ENCODE data around the gene FGFR2. TPM values are rescaled to one million over a fixed set of nuclear protein-coding genes. Genes with fewer than 3 reads are reported as not detected.

FGFR2 gene
- total RNA-seq, 4 donors from 2014 or later, result 105 to 222 (median 155) TPM

DNA sequence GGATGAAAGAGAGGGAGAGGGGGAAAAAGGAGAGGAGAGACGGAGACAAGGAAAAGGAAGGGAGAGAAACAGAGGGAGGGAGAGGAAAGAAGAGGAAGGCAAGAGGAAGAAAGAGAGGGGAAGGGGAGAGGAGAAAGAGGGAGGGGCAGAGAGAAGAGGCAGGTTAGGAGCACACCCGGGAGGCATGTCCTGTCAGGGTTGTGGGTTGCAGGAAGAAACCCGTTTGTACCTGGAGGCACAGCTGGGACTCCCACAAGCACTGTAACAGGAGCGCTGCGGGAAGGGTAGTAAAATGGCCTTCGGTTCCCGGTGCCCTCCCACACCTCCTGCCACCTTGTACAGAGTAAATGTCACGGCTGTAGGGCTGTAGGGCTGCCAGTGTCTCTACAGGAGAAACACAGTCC is 24.7 kb downstream of the FGFR2 start:
- Histone ChIP-seq H3K27me3 (no peaks in the 10 kb centered on the region), H3K36me3 (no peaks in the 10 kb centered on the region), H3K9me3 (no peaks in the 10 kb centered on the region), H3K27ac (peak overlapping the region; percentile 7), H3K4me3 (no peak overlapping the region), H3K4me1 (peaks cover 49% of the 10 kb centered on the region)
- no peak for DNase-seq (ENCODE audit: low spot score in 2 of 2)
- WGBS, result 56% methylated on average over 8 of the region's 8 CpGs
- TF ChIP-seq EP300 (IDR thresholded peaks at IDR 0.05) (no peak), POLR2A (IDR thresholded peaks at IDR 0.05) (no peak), POLR2AphosphoS5 (IDR thresholded peaks at IDR 0.05) (no peak)
- TF ChIP-seq, protein P1, sequence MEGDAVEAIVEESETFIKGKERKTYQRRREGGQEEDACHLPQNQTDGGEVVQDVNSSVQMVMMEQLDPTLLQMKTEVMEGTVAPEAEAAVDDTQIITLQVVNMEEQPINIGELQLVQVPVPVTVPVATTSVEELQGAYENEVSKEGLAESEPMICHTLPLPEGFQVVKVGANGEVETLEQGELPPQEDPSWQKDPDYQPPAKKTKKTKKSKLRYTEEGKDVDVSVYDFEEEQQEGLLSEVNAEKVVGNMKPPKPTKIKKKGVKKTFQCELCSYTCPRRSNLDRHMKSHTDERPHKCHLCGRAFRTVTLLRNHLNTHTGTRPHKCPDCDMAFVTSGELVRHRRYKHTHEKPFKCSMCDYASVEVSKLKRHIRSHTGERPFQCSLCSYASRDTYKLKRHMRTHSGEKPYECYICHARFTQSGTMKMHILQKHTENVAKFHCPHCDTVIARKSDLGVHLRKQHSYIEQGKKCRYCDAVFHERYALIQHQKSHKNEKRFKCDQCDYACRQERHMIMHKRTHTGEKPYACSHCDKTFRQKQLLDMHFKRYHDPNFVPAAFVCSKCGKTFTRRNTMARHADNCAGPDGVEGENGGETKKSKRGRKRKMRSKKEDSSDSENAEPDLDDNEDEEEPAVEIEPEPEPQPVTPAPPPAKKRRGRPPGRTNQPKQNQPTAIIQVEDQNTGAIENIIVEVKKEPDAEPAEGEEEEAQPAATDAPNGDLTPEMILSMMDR (IDR thresholded peaks at IDR 0.05), result no peak

DNA sequence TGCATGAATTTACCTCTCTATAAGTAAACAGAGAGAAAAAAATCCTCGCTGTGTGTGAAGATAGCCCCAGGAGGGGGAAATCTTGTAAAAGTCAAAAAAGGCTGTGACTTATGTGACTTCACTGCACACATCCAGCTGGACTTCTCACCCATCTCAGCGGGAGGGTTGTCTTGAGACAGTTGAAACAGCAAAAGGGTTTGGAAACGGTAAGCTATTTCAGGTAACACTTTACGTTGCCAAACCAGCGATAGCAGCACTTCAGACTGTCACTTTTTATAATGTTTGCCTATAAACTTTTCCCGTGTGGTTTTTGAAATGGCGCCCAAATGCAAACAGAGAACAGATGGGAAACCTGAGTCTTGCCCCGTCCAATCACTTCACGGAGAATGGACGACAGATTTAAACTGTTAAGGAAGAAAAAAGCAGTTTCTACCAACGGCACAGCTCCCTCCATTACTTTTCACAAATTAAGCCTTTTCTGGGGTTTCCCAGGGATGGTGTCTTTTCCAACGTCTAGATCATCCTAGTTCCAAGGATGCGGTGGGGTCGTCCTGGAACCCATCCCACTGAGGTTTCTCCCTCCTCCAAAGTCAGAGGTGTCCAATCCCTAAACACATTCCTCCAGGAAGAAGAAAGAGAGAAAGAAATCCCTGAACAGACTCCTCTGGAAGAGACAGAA is 25.2 kb downstream of the FGFR2 start:
- no peak overlapping the region for H3K4me3 ChIP-seq
- WGBS, result 36% methylated on average over 14 of the region's 14 CpGs

DNA sequence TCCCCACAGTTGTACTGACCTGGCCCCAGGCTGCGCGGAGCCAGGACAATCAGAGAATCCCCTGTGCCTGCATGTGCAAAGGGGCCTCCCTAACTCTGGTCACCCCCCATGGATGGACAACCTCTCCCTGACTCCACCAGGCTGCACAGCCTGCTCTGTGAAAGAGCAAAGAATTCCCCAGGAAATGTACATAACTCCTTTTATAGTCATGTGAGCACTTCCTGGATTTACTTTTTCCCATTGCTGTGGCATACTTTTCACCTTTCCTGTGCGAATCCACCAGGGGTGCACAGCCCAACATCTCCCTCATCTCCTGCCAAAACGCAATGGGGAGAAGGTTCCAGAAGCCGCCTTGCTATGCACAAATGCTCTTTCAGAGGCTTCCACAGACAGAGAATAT is 27.9 kb downstream of the FGFR2 start:
- no peak for DNase-seq (ENCODE audit: low spot score in 2 of 2)
- TF ChIP-seq POLR2A (IDR thresholded peaks at IDR 0.05) (no peak), EP300 (IDR thresholded peaks at IDR 0.05) (no peak), POLR2AphosphoS5 (IDR thresholded peaks at IDR 0.05) (no peak)
- TF ChIP-seq, protein P1 (IDR thresholded peaks at IDR 0.05), result no peak
- Histone ChIP-seq H3K27ac (no peak overlapping the region), H3K4me3 (no peak overlapping the region), H3K4me1 (peaks cover 29% of the 10 kb centered on the region), H3K27me3 (no peaks in the 10 kb centered on the region), H3K9me3 (no peaks in the 10 kb centered on the region), H3K36me3 (no peaks in the 10 kb centered on the region)
- 77% methylated on average over 5 of the region's 5 CpGs for WGBS

More for the DNA sequence above, 25.2 kb downstream of the FGFR2 start:
- Histone ChIP-seq H3K27ac (peak overlapping the region; percentile 7), H3K27me3 (no peaks in the 10 kb centered on the region), H3K4me1 (peaks cover 46% of the 10 kb centered on the region), H3K9me3 (no peaks in the 10 kb centered on the region), H3K36me3 (no peaks in the 10 kb centered on the region)
- no peak for DNase-seq (ENCODE audit: low spot score in 2 of 2)
- no peak for TF ChIP-seq POLR2A (IDR thresholded peaks at IDR 0.05)
- TF ChIP-seq EP300 (IDR thresholded peaks at IDR 0.05), result no peak
- TF ChIP-seq, protein P1 (IDR thresholded peaks at IDR 0.05), result no peak
- TF ChIP-seq POLR2AphosphoS5 (IDR thresholded peaks at IDR 0.05), result no peak

DNA sequence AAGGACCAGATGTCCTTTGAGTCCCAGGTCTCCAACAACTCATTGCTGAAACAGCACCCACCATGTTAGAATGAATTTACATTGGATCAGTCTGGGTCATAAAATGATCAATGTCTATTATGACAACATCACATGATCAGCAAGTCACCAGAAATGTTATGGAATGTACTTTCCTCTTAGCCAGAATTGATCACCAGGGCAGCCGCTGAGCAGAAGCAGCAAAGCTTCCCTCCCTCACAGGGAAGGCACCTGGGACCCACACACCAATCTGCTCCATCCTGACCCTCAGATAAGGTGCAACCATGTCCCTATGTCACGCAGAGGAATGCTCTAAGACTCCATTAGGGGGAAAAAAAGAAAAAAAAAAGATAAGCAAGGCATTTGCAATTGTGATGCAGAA is 30.0 kb downstream of the FGFR2 start:
- peaks cover 11% of the 10 kb centered on the region for H3K4me1 ChIP-seq
- H3K27me3 ChIP-seq, result no peaks in the 10 kb centered on the region
- WGBS, result 90% methylated on average over 2 of the region's 2 CpGs
- no peak for TF ChIP-seq POLR2A (IDR thresholded peaks at IDR 0.05)
- TF ChIP-seq EP300 (IDR thresholded peaks at IDR 0.05), result no peak
- TF ChIP-seq, protein P1 (IDR thresholded peaks at IDR 0.05), result no peak
- TF ChIP-seq POLR2AphosphoS5 (IDR thresholded peaks at IDR 0.05), result no peak
- no peak for DNase-seq (ENCODE audit: low spot score in 2 of 2)
- H3K4me3 ChIP-seq, result no peak overlapping the region
- H3K27ac ChIP-seq, result no peak overlapping the region
- H3K9me3 ChIP-seq, result no peaks in the 10 kb centered on the region
- H3K36me3 ChIP-seq, result no peaks in the 10 kb centered on the region

DNA sequence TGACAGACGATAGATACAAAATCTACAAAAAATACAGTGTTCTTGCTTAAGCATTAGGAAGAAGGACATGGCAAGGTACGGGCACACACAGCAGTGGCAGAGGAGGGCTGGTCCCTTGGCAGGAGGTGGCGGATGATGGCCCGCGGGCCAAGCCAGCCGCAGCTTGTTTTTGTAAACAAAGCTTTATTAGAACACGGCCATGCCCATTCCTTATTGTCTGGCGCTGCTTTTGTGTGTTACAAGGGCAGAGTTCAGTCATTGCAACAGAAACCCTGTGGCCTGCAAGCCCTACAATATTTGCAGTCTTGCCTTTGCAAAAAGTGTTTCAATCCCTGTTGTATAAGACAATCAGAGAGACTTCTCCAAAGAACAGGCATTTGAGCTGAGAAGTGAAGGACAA is 30.7 kb downstream of the FGFR2 start:
- TF ChIP-seq EP300 (IDR thresholded peaks at IDR 0.05), result no peak
- TF ChIP-seq, protein P1 (IDR thresholded peaks at IDR 0.05), result no peak
- no peak for TF ChIP-seq POLR2A (IDR thresholded peaks at IDR 0.05)
- TF ChIP-seq POLR2AphosphoS5 (IDR thresholded peaks at IDR 0.05), result no peak
- H3K27ac ChIP-seq, result no peak overlapping the region
- H3K4me3 ChIP-seq, result no peak overlapping the region
- no peaks in the 10 kb centered on the region for H3K36me3 ChIP-seq
- DNase-seq (ENCODE audit: low spot score in 2 of 2), result no peak
- 59% methylated on average over 8 of the region's 8 CpGs for WGBS
- H3K4me1 ChIP-seq, result peaks cover 6% of the 10 kb centered on the region
- no peaks in the 10 kb centered on the region for H3K27me3 ChIP-seq
- no peaks in the 10 kb centered on the region for H3K9me3 ChIP-seq

Measured in suprapubic skin (tissue), 4 donors.